Natural killer cell (primary cell): ENCODE data around the gene NAT9. TPM values are rescaled to one million over a fixed set of nuclear protein-coding genes. Genes with fewer than 3 reads are reported as not detected.

Source experiments
- ATAC-seq, 3 donors: fragments of 150-1000 bp in 2 of 3; fragments of 200-7000 bp in 1 of 3; cut with Tn5 transposase; 1 replicate in 1 of 3; 2 replicates in 2 of 3; pipeline ENCODE4 v1.10.0; 2021; ENCODE audit warnings: mild to moderate bottlenecking in 2 of 3, moderate library complexity in 2 of 3
- DNase-seq, 2 donors: peaks; one replicate each; pipeline versions ENCODE4 v3.0.0 to v3.0.0-alpha.2; 2013 to 2021; ENCODE audit warnings: mixed read lengths in 1 of 2
- H3K27ac ChIP-seq: one replicate; pipeline ENCODE4 v1.5.1; 2013; ENCODE audit warnings: mild to moderate bottlenecking, low read length
- H3K27me3 ChIP-seq: one replicate; pipeline ENCODE4 v1.6.1; 2013; ENCODE audit warnings: low read length; ENCODE audit not compliant: control insufficient read depth, insufficient read depth
- H3K36me3 ChIP-seq: one replicate; pipeline ENCODE4 v1.6.1; 2013; ENCODE audit warnings: low read length; ENCODE audit not compliant: control insufficient read depth, insufficient read depth
- H3K4me1 ChIP-seq: one replicate; pipeline ENCODE4 v1.6.1; 2013; ENCODE audit warnings: low read length; ENCODE audit not compliant: control insufficient read depth, insufficient read depth
- H3K4me3 ChIP-seq: one replicate; pipeline ENCODE4 v1.5.1; 2013; ENCODE audit warnings: low read length
- H3K9me3 ChIP-seq: one replicate; pipeline ENCODE4 v1.6.1; 2013; ENCODE audit warnings: low read length; ENCODE audit not compliant: control insufficient read depth, insufficient read depth
- H3K27ac Mint-ChIP-seq, 2 donors: one replicate each; pipeline ENCODE4 v1.8.0; 2022; ENCODE audit warnings: mild to moderate bottlenecking in 2 of 2, mixed read lengths in 2 of 2, moderate library complexity in 1 of 2
- H3K27me3 Mint-ChIP-seq, 2 donors: one replicate each; pipeline ENCODE4 v1.8.0; 2022; ENCODE audit warnings: low read depth in 2 of 2, mixed read lengths in 2 of 2
- H3K36me3 Mint-ChIP-seq: one replicate; pipeline ENCODE4 v1.8.0; 2022; ENCODE audit warnings: mixed read lengths
- H3K4me1 Mint-ChIP-seq, 2 donors: one replicate each; pipeline ENCODE4 v1.8.0; 2022; ENCODE audit warnings: mixed read lengths in 2 of 2
- H3K4me3 Mint-ChIP-seq: one replicate; pipeline ENCODE4 v1.8.0; 2022; ENCODE audit warnings: mild to moderate bottlenecking, moderate library complexity, mixed read lengths
- H3K9me3 Mint-ChIP-seq, 2 donors: one replicate each; pipeline ENCODE4 v1.8.0; 2022; ENCODE audit warnings: mixed read lengths in 2 of 2
- CTCF ChIP-seq: fragments of 200-600 bp; IDR thresholded peaks from one replicate; pipeline ENCODE4 v1.8.0; 2022; ENCODE audit warnings: antibody characterized with exemption
- WGBS: methylation state at CpG from one replicate; pipeline ENCODE4 v1.1.7; 2013; ENCODE audit warnings: missing lambda C conversion rate; ENCODE audit not compliant: insufficient coverage; 5-methylcytosine and 5-hydroxymethylcytosine counted together
- intact Hi-C: fragments of 100-400 bp; cut with micrococcal nuclease; formaldehyde crosslinking; loops from one replicate; pipeline ENCODE4 v1.14.2; 2022
- total RNA-seq, 4 donors: library from RNA; stranded (reverse); fragments of 120-200 nt in 1 of 4; gene quantifications; one replicate each; pipeline versions ENCODE4 v1.2.3 to v1.2.4, GENCODE V29; 2013 to 2022

The NAT9 gene
- total RNA-seq, 3 donors from 2014 or later (not counting 1 experiment from before 2014, with no cell fraction given): 20.0 to 27.2 (median 24.8) TPM

- H3K9me3 ChIP-seq: no peaks in the 10 kb centered on the region
- DNase-seq (no peak), ATAC-seq (no peak)
- no peaks in the 10 kb centered on the region for H3K27me3 ChIP-seq
- Mint-ChIP-seq H3K27me3 (no peaks in the 10 kb centered on the region), H3K9me3 (no peaks in the 10 kb centered on the region), H3K36me3 (no peaks in the 10 kb centered on the region), H3K4me1 (peaks cover 60 to 77% of the 10 kb centered on the region in 2 donors), H3K27ac (peak overlapping the region; percentile 85 to 92), H3K4me3 (peak overlapping the region; percentile 59)
- H3K27ac ChIP-seq: peak overlapping the region; percentile 31
- peaks cover 85% of the 10 kb centered on the region for H3K4me1 ChIP-seq
- intact Hi-C loops: no loop called here
- TF ChIP-seq CTCF: no peak
- 63% methylated on average over 7 of the region's 7 CpGs for WGBS
- H3K4me3 ChIP-seq: no peak overlapping the region
- peaks cover 38% of the 10 kb centered on the region for H3K36me3 ChIP-seq
These were observed 15.6 kb downstream of the NAT9 start for GRCh38 chr17:74760404-74761105.

GRCh38 chr17:74759941-74760340 lies 16.2 kb downstream of the NAT9 start:
- Histone ChIP-seq H3K9me3 (no peaks in the 10 kb centered on the region), H3K27me3 (no peaks in the 10 kb centered on the region), H3K4me3 (peak overlapping the region; percentile 6), H3K36me3 (peaks cover 39% of the 10 kb centered on the region), H3K27ac (peak overlapping the region; percentile 32), H3K4me1 (peaks cover 91% of the 10 kb centered on the region)
- Mint-ChIP-seq H3K27me3 (no peaks in the 10 kb centered on the region), H3K27ac (peak overlapping the region; percentile 85 to 92), H3K4me3 (peak overlapping the region; percentile 86), H3K9me3 (no peaks in the 10 kb centered on the region), H3K4me1 (peaks cover 66 to 80% of the 10 kb centered on the region in 2 donors), H3K36me3 (no peaks in the 10 kb centered on the region)
- intact Hi-C loops: loop anchor here (1.0 kb wide), 1 partner anchor 9 kb away; no protein-coding TSS in a partner anchor
- 28% methylated on average over 8 of the region's 10 CpGs for WGBS
- TF ChIP-seq CTCF: no peak
- DNase-seq: no peak
- ATAC-seq: no peak

- H3K9me3 ChIP-seq: no peaks in the 10 kb centered on the region
- intact Hi-C loops: loop anchor here (1.0 kb wide), 1 partner anchor 8 kb away; no protein-coding TSS in a partner anchor
- peak overlapping the region; percentile 17 for H3K4me3 ChIP-seq
- H3K27me3 Mint-ChIP-seq: no peaks in the 10 kb centered on the region
- H3K36me3 Mint-ChIP-seq: no peaks in the 10 kb centered on the region
- no peaks in the 10 kb centered on the region for H3K9me3 Mint-ChIP-seq
- peak overlapping the region; percentile 85 to 92 for H3K27ac Mint-ChIP-seq
- peak overlapping the region; percentile 32 for H3K27ac ChIP-seq
- WGBS: 5% methylated on average over 9 of the region's 9 CpGs
- peaks cover 97% of the 10 kb centered on the region for H3K4me1 ChIP-seq
- ATAC-seq: peak; percentile 72 to 89 (median 77)
- H3K4me3 Mint-ChIP-seq: peak overlapping the region; percentile 86
- no peak for TF ChIP-seq CTCF
- H3K4me1 Mint-ChIP-seq: peaks cover 72 to 83% of the 10 kb centered on the region in 2 donors
- peaks cover 34% of the 10 kb centered on the region for H3K36me3 ChIP-seq
- H3K27me3 ChIP-seq: no peaks in the 10 kb centered on the region
- DNase-seq: peak; percentile 45 to 82
These were observed 16.8 kb downstream of the NAT9 start for GRCh38 chr17:74759243-74759801.
